H54 (cell line): ENCODE measurements around the gene RIMBP2.

Experiments used
- DNase-seq: peaks from one replicate; pipeline ENCODE4 v3.0.0; 2011; ENCODE audit warnings: low spot score, mixed read lengths; ENCODE audit not compliant: insufficient read length
- FAIRE-seq: peaks from 3 replicates; lab custom pipeline; 2011; peaks lifted over from hg19 to GRCh38; lab: Jason Lieb, UNC
- POLR2A ChIP-seq: IDR thresholded peaks from 2 replicates; pipeline ENCODE4 v1.6.1; 2011; ENCODE audit warnings: low read depth, mild to moderate bottlenecking, low read length

The RIMBP2 gene

GRCh38 chr12:130642856-130643255, 73.2 kb downstream of the RIMBP2 start:
- DNase-seq (no peak), FAIRE-seq (no peak)
- TF ChIP-seq POLR2A: no peak

- no peak for TF ChIP-seq POLR2A
- DNase-seq (no peak), FAIRE-seq (no peak)
Measured at GRCh38 chr12:130641533-130642184, 74.4 kb downstream of the RIMBP2 start.

GRCh38 chr12:130640901-130641300, 75.2 kb downstream of the RIMBP2 start:
- DNase-seq (no peak), FAIRE-seq (no peak)
- TF ChIP-seq POLR2A: no peak

GRCh38 chr12:130640496-130640895, 75.6 kb downstream of the RIMBP2 start:
- FAIRE-seq (no peak), DNase-seq (no peak)
- no peak for TF ChIP-seq POLR2A

- FAIRE-seq (no peak), DNase-seq (no peak)
- no peak for TF ChIP-seq POLR2A
Measured at GRCh38 chr12:130639476-130640424, 76.3 kb downstream of the RIMBP2 start.

- FAIRE-seq: no peak
- no peak for TF ChIP-seq POLR2A
- no peak for DNase-seq
Measured at GRCh38 chr12:130636370-130636769, 79.7 kb downstream of the RIMBP2 start.

- no peak for DNase-seq
- no peak for FAIRE-seq
- no peak for TF ChIP-seq POLR2A
Measured at GRCh38 chr12:130634866-130635265, 81.2 kb downstream of the RIMBP2 start.

GRCh38 chr12:130633771-130634170, 82.3 kb downstream of the RIMBP2 start:
- FAIRE-seq: no peak
- TF ChIP-seq POLR2A: no peak
- no peak for DNase-seq

GRCh38 chr12:130632642-130633041, 83.5 kb downstream of the RIMBP2 start:
- FAIRE-seq: no peak
- DNase-seq: no peak

GRCh38 chr12:130628304-130628703, 87.8 kb downstream of the RIMBP2 start:
- TF ChIP-seq POLR2A: no peak
- FAIRE-seq (no peak), DNase-seq (no peak)

More at GRCh38 chr12:130632642-130633041, 83.5 kb downstream of the RIMBP2 start:
- TF ChIP-seq POLR2A: no peak

GRCh38 chr12:130627175-130627574, 88.9 kb downstream of the RIMBP2 start:
- TF ChIP-seq POLR2A: no peak
- no peak for FAIRE-seq
- no peak for DNase-seq

- DNase-seq (no peak), FAIRE-seq (no peak)
- TF ChIP-seq POLR2A: no peak
Measured at GRCh38 chr12:130626601-130627000, 89.5 kb downstream of the RIMBP2 start.

GRCh38 chr12:130625201-130625600, 90.9 kb downstream of the RIMBP2 start:
- DNase-seq (no peak), FAIRE-seq (no peak)
- TF ChIP-seq POLR2A: no peak

- no peak for DNase-seq
- TF ChIP-seq POLR2A: no peak
- no peak for FAIRE-seq
Measured at GRCh38 chr12:130622803-130623202, 93.3 kb downstream of the RIMBP2 start.

- no peak for DNase-seq
- no peak for TF ChIP-seq POLR2A
- FAIRE-seq: no peak
Measured at GRCh38 chr12:130621696-130622298, 94.3 kb downstream of the RIMBP2 start.
